NCI-H146 treated with DMSO at 0.1 percent for 48 hours (cell line): Measurements from ENCODE around the gene SALL4.
A peak's percentile ranks its signal among the peaks of the same experiment; 100 is the strongest.
"Not testable (repeated sequence)": the region's sequence is repeated elsewhere in the genome, so short reads cannot be mapped to it uniquely, and the experiment has no call there.

Experiments used
- DNase-seq: peaks from one replicate; lab custom pipeline; 2025; ENCODE audit not compliant: unreplicated experiment; lab: John Stamatoyannopoulos, UW

SALL4 gene

DNA sequence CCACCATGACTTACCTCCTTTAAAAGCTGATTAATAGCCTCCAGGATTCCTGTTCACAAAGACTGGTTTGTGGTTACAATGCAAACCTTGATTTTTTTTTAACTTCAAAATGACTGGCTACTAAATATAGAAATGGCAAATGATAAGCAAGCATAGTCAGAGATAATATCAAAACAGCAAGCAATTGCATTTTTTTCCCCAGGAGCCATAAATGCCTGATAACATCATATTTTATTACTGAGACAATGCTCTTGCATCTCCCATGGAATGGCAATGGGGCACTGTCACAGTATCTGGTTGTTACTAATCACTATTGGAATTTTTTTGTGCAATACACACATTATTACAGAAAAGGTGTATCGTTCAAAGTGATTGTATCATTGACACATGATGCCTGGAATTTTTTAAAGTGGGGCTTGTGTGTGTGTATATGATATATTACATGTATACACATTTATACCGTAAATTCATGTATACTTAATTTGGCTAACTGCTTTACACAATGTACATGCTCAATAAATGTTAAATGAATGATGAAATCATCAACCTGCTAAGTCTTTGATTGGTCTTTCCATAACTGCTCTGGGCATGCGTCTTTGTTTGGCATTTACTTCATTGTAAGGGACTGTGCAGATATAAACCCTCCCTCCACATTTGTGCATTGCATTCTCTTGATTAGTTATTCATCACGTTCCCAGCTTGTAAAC, 980 bp upstream of the SALL4 start:
- no peak for DNase-seq

DNA sequence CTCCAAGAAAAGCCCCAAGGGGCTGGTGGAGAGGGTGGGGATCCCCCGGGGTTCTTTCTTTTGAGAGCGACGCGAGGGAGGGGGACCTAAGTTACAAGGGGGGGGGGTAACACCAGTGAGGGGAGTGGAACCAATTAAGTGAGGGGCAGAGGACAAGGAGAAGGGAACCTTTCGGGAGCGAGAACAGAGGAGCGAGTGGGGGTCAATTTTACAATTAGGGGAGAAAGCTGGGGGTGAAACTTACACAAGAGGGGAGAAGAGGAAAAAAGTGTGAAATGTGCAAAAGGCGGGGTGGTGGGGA, 548 bp downstream of the SALL4 start:
- DNase-seq, result no peak

DNA sequence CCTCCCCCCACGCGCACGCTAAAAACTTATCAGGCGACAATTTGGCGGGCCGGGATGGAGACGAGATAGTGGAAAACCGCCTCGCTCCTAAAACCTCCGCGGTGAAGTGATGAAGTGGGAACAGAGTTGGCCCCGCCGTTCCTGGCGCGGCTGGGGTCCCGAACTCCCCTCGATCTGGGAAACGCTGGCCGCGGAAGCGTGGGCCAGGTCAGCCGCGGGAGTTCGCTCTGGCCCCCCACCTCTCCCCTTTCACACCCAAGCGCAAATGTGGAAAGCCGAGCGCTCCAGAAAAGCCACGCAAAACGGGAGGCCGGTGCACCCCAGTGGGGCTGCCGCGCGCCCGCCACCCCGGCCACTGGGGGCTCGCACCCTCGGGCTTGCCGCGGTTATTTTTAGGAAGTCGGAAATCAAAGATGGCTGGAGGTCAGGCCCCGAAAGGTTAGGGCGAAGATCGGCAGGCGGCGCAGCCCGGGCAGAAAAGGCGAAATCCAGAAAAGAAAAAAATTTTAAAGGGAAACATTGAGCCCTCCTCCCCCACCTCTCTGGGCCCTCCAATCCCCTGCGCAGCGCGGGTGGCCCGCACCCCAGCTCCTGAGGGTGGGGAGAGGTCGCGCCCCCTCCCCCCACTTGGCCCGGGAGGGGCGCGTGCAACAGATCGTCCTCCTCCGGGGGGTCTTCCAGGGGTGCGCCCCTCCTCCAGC, 1.0 kb downstream of the SALL4 start:
- no peak for DNase-seq

DNA sequence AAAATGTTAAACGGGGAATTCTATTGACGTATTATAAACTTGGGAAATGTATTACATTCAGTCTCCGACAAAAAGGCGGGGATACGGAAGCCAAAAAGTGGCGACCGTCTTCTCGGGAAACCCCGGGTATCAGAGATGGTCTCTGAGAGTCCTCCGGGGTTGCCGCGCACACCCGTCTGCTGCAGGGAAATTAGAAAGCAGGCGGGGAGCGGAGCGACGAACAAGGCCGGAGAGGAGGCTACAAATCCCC, 1.5 kb downstream of the SALL4 start:
- DNase-seq, result no peak

DNA sequence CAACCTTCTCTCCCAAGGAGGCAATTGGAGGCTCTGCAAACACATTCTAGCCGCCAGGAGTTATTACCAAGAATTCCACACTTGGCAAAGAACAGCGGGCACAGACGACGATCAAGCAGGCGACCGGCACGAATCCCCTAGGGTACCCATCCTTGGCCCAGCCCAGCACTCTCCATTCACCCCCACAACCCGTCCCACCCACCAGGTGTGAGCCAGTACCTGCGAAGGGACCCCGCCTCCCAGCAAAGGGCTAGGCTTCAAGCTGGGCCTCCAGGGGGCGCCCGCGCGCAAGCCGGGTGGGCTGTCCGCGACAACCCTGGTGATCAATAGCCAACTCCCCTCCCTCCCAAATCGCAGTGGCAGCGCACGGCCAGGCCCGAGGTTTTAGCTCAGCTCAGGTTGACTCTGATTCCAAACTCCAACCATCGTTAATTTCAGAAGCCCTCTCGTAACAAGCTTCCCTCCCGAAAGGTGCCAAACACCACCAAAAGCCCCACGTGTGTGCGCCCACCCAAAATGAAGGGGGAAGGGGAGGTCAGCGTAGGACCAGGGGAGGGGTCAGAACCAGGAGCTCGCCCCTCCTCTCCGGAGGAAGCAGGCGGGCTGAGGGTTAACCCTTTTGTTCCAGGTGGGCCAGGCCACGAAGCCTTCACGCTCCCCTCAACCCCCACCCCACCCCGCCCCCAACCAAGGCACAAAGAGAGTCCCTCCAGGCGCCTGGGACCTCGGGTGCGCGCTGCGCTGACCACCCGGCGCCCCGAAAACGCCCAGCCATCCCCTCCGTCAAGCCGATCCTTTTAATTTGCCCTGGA, 2.1 kb downstream of the SALL4 start:
- DNase-seq, result peak; percentile 87

DNA sequence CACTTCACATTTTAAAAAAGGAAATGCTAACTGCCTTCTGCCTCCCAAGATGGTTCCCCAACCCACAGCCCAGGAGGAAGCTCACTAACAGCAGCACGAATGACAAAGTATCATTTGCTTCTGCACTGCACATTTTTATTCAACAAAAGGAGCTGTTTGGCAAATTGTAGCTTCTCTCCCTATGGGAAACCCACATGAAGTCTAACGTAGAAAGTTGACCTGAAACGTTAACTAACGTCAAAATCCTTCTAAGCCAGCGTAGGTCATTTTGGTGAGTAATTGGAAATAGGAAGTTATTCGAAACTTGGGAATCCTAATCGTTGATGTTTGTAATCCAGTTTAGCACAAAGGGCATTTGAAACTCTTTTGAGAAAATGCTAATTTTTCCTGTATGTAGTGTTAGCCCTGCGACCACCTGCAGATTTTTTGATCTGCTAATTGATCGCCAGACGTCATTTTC, 2.9 kb downstream of the SALL4 start:
- DNase-seq, result peak; percentile 38

DNA sequence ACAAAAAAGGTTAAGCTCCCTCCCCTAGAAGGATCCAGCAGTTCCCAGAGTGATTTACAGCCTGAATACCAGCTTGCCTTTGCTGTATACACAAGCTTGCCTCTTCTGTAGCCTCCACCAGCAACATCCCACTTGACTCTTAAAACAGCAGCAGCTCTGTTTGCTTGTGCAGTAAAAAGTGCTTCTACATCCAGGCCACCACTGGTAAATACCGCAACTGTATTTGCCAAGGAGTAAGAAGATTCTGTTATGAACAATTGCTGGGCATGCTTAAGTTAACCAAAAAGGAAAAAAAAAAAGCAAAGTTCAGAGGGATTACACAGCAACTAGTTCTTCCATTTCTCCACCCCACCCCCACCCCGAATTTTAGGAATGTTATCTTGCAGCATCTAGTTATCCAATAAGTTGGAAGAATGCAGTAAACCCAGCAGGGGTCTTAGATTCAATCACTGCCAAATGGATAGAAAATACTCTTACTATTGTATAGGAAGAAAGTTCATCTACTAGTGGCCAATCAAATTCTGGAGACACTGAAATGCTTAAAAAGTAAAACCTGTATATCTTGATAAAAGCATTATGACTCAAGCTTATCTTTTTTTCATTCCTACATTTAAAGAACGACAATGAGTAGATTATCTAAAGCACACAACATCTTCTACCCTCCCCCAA, 4.8 kb downstream of the SALL4 start:
- no peak for DNase-seq

DNA sequence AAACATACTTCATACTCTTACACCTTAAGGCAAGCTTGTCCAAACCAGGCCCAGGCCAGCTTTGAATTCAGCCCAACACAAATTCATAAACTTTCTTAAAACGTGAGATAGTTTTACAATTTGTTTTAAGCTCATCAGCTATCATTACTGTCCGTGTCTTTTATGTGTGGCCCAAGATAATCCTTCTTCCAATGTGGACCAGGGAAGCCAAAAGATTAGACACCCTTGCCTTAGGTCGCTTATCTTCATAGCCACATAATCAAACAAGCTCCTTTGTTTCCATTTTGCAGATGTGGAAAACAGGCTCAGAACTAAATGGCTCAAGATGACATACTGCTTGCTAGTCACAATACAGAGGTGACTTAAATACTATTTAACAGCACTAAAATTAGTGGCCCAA, 6.0 kb downstream of the SALL4 start:
- DNase-seq, result no peak

DNA sequence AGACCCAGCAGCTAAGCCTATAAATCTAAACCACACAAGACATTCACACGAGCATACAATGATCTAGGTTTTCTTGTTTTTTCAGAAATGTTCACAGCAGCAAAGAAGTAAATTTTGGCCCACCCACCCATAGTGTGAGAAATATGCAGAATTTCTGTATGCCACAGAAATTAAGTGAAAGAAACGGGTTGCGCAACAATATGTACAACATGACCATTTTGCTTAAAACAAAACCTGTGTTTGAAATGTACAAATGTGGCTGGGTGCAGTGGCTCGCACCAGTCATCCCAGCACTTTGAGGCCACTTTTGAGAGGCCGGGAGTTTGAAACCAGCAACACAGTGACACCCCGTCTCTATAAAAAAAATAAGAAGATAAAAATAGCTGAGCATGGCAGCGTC, 9.4 kb downstream of the SALL4 start:
- DNase-seq, result no peak

DNA sequence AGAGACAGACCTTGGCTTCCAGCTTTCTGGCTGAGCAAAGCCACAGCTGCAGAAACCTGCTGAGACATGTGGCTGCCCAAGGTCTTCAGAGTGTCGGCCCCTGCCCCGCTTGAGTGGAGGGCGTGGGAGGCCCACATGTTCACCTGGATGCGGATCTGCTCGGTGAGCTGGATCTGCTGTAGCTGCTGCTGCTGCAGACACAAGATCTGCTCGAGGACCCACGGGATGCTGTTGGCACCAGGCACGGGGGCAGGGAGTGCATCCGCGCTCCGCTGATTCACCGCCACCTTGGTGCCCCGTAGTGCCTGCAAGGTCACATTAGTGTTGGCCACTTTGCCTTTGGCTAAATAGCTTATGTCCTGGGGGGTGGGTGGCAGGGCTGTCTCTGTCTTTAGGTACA, 10.7 kb downstream of the SALL4 start:
- DNase-seq, result no peak

DNA sequence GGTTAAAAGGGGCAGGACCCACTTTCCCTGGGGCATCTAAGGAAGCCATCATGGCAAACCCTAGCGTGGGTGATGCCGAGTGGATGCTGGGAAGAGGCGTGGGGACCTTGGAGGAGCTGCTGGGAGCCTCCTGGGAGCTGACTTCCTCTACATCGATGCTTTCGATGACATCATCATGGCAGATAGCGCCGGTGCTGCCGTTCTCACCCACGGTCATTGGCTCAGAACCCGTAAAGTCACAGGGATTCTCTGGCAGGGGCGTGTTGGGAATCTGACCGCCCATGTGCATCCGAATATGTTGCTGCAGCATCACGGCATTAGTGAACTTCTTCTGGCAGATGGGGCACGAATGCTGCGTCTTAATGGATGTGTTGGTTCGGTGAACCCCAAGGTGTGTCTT, 12.1 kb downstream of the SALL4 start:
- no peak for DNase-seq

DNA sequence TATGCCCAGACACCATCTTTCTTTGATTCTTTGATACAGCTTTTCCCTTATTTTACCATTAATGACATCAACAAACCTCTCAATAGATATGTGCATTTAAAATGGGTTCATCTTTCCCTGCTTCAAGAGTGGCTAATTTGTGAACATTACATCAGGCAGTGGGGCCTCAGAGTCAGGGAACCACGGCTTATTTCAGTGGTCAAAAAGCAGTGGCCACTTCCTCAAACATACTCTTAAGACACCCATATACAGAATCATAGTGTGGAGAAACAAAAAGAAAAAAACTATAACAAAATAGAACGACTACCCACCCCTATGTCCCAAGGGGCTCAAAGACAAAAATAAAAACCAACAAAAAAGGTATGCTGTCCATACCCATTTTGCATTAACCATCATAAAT, 12.9 kb downstream of the SALL4 start:
- no peak for DNase-seq

DNA sequence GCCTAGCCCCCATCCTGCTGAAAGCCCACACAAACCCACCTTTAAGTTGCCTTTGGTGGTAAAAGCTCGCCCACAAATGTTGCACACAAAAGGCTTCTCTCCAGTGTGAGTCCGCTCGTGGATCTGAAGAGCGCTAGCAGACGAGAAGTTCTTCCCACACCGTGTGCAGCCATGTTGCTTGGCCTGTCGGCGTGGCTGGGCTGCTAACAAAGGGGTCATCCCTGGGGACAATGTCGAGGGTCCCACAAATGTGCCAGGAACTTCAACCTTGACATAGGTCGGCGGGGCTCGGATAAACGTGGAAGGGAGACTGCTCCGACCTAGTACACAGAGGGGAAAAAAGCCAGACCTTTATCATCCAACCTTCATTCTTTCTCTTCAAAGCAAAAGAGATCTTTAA, 13.5 kb downstream of the SALL4 start:
- DNase-seq, result no peak

DNA sequence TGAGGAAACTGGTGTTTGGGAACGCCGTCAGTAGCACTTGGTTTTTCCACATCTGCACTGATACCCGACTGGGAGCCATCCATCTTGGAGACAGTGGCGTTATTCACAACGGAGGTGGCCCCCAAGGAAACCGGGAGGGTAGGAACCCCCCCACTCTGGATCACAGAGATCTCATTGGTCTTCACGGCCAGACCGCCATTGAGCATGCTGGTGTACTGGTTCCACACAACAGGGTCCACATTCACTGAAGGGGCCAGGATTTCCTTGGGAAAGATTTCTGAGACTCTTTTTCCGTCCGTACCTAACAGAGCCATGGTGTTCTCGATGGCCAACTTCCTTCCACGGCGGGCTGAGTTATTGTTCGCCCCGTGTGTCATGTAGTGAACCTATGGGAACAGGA, 18.0 kb downstream of the SALL4 start:
- DNase-seq, result no peak

DNA sequence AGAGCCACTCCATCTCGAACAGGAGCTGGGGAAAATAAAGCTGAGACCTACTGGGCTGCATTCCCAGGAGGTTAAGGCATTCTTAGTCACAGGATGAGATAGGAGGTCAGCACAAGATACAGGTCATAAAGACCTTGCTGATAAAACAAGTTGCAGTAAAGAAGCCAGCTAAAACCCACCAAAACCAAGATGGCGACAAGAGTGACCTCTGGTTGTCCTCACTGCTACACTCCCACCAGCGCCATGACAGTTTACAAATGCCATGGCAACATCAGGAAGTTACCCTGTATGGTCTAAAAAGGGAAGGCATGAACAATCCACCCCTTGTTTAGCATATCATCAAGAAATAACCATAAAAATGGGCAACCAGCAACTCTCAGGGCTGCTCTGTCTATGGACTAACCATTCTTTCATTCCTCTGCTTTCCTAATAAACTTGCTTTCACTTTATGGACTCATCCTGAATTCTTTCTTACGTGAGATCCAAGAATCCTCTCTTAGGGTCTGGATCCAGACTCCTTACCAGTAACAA, 24.0 kb downstream of the SALL4 start:
- DNase-seq, result not testable (repeated sequence)

DNA sequence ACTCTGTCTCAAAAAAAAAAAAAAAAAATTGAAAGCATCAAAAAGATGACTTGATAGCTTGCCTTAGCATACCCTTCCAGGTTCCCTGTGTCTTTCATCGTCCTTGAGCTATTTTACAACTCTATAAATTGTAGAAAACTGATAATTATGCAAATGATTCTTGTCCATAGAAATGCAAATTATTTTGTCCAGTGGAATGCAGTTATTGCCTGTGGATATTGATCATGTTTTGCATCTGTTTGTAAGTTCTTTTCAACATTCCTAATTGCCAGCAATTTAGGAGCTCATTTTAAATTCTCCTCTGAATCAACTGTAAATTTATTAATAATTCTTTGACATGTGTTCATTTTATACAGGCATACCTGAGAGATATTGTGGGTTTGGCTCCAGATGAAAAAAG, 27.1 kb downstream of the SALL4 start:
- no peak for DNase-seq

DNA sequence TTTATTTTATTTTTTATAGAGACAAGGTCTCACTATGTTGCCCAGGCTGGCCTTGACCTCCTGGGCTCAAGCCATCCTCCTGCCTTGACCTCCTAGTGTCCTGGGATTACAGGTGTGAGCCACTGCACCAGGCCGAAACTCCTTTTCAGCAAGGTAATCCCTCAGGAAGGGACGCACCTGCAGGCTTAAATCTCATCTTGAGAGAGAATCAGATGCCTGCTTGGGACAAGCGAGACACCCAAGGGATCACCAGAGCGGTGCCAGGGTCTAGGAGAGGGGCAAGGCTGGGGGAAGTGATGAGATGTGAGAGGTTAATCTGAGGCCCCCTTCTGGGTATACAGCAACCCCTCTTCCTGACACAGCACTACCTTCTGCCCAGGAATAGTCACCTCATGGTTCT, 30.1 kb downstream of the SALL4 start:
- DNase-seq, result no peak

DNA sequence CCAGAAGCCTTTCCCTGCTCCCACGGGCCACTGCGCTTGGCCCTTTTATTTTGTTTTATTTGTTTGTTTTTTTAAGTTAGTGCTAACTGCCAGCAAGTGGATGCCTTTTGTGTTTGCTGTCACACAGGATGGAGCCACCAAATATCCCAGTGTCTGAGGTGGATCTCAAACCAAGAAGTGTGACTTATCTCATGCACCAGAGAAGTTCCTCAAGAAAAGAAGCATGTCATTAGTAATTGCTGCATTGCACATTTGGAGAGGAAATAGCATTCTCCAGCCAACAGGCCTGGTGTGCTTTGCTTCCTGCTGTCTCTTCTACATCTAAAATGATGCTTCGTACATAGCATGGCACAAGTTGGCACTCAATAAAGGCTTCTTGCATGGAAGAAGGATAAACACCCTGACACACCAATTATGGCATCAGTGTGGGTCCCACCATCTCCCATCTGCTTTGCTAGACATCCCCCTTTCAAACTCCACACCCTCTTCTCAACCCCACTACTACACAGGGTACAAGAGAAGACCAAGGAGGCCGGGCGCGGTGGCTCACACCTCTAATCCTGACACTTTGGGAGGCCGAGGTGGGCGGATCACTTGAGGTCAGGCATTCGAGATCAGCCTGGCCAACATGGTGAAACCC, 32.2 kb downstream of the SALL4 start:
- DNase-seq, result no peak

DNA sequence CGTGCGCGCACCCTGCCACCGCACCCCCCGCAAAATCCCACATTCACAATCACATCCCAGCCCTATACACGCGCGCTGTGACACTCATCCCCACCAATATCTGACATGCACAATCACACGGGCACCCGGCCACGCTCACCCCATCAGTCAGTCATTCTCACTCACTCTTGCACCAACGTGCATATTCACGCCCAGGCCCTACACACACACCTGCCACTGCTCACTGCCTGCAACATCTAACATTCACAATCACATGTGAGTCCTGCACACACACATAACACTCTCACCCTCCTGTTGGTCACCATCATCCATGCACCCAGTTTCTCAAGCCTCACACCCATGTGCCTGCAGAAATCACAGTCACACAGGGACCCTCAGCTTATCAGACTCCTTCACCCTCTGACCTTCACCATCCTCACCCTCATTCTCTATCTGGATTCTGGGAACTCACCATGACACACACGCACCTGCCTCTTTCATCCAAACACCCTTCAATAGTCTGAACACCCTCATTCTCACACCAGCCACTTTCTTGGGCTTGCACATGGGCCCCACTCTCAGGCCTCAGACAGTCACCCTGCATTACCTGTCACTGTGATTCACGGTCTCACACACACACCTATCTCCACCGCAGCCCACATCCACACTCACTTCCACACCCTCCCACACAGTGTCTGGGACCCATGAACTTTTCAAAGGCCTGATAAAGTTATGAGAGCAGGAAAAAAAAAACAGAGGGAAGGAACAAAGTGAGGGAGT, 33.4 kb downstream of the SALL4 start:
- DNase-seq, result peak; percentile 13
